Measurements from ENCODE around the gene HYI. TPM values are rescaled to one million over a fixed set of nuclear protein-coding genes. Genes with fewer than 3 reads are reported as not detected.

HYI gene
- polyA plus RNA-seq, 1 donor from 2014 or later: 14.8 TPM

- Histone ChIP-seq H3K27ac (ENCODE audit: low read length) (no peak overlapping the region), H4K20me1 (ENCODE audit: insufficient read depth) (no peaks in the 10 kb centered on the region), H3K36me3 (ENCODE audit: insufficient read depth, low read length) (no peaks in the 10 kb centered on the region), H3K9ac (ENCODE audit: low read length) (no peak overlapping the region), H3K9me3 (ENCODE audit: low read length) (no peaks in the 10 kb centered on the region), H3K79me2 (replicated peaks; ENCODE audit: insufficient read depth, low read length) (no peaks in the 10 kb centered on the region), H3F3A (ENCODE audit: insufficient read depth, low read length, poor library complexity, severe bottlenecking) (no peaks in the 10 kb centered on the region), H3K9me2 (ENCODE audit: insufficient read depth, low read length) (no peaks in the 10 kb centered on the region), H3K4me2 (ENCODE audit: low read length) (no peak overlapping the region), H3K4me3 (ENCODE audit: low read length) (no peak overlapping the region), H3K27me3 (ENCODE audit: insufficient read depth, low read depth, low read length) (no peaks in the 10 kb centered on the region), H2AFZ (ENCODE audit: low read depth, low read length) (no peak overlapping the region)
- no peak for TF ChIP-seq TAF1 (IDR thresholded peaks at IDR 0.05; ENCODE audit: low read depth)
- TF ChIP-seq SMC3 (conservative IDR thresholded peaks at IDR 0.05; ENCODE audit: poor library complexity): no peak
Measured at GRCh38 chr1:43422995-43423671, 30.6 kb downstream of the HYI start.

DNA sequence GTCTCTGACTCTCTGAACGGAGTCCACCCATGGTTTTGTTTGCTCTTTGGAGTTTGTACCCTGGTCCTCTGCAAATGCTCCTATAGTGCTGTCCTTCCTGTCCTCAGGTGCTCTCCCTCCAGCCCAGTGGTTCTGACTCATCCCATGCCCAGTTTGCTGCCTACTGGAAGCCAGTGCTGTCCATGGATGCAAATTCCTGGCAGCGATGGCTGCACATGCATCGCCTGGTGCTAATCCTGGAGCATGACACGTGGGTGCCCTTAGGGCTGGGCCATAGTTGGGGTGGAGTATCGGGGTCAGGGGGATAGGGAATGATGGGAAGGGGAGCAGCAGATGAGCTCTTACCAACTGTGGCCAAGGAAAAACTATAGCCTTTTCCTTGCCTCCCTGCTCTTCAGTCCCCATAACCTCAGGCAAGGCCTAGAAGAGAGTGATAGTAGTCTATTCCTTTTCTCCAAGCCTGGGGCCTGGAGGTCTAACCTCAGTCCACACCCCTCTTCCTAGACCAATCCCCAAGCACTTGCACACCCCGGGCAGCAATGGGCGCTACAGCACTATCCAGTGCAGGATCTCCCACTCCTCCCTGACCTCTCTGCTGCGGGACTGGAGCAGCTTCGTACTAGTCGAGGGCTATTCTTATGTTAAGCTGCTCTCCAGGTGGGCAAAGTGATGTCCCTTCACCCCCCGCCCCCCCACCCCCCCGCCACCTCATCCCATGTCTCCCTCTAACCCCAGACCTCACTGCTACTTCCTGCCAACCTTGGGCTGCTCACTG is 31.6 kb downstream of the HYI start:
- Histone ChIP-seq H2AFZ (ENCODE audit: low read depth, low read length) (no peak overlapping the region), H3K9ac (ENCODE audit: low read length) (no peak overlapping the region), H3K36me3 (ENCODE audit: insufficient read depth, low read length) (no peaks in the 10 kb centered on the region), H3K9me2 (ENCODE audit: insufficient read depth, low read length) (no peaks in the 10 kb centered on the region), H3K27me3 (ENCODE audit: insufficient read depth, low read depth, low read length) (no peaks in the 10 kb centered on the region), H4K20me1 (ENCODE audit: insufficient read depth) (no peaks in the 10 kb centered on the region), H3K4me2 (ENCODE audit: low read length) (no peak overlapping the region), H3K79me2 (replicated peaks; ENCODE audit: insufficient read depth, low read length) (no peaks in the 10 kb centered on the region), H3K27ac (ENCODE audit: low read length) (no peak overlapping the region), H3F3A (ENCODE audit: insufficient read depth, low read length, poor library complexity, severe bottlenecking) (no peaks in the 10 kb centered on the region), H3K4me3 (ENCODE audit: low read length) (no peak overlapping the region), H3K9me3 (ENCODE audit: low read length) (no peaks in the 10 kb centered on the region)
- TF ChIP-seq RAD21 (conservative IDR thresholded peaks at IDR 0.05) (no peak), SMC3 (conservative IDR thresholded peaks at IDR 0.05; ENCODE audit: poor library complexity) (no peak), EP300 (conservative IDR thresholded peaks at IDR 0.05; ENCODE audit: poor library complexity, severe bottlenecking) (no peak), MXI1 (conservative IDR thresholded peaks at IDR 0.05; ENCODE audit: poor library complexity, severe bottlenecking) (no peak), POLR2AphosphoS5 (IDR thresholded peaks at IDR 0.05) (no peak), EZH2 (IDR thresholded peaks at IDR 0.05; ENCODE audit: borderline replicate concordance, insufficient read depth, low read length, poor library complexity, severe bottlenecking) (no peak), CTCF (IDR thresholded peaks at IDR 0.05; ENCODE audit: poor library complexity, severe bottlenecking) (no peak), TAF1 (IDR thresholded peaks at IDR 0.05; ENCODE audit: low read depth) (no peak)
- TF ChIP-seq, protein P1, sequence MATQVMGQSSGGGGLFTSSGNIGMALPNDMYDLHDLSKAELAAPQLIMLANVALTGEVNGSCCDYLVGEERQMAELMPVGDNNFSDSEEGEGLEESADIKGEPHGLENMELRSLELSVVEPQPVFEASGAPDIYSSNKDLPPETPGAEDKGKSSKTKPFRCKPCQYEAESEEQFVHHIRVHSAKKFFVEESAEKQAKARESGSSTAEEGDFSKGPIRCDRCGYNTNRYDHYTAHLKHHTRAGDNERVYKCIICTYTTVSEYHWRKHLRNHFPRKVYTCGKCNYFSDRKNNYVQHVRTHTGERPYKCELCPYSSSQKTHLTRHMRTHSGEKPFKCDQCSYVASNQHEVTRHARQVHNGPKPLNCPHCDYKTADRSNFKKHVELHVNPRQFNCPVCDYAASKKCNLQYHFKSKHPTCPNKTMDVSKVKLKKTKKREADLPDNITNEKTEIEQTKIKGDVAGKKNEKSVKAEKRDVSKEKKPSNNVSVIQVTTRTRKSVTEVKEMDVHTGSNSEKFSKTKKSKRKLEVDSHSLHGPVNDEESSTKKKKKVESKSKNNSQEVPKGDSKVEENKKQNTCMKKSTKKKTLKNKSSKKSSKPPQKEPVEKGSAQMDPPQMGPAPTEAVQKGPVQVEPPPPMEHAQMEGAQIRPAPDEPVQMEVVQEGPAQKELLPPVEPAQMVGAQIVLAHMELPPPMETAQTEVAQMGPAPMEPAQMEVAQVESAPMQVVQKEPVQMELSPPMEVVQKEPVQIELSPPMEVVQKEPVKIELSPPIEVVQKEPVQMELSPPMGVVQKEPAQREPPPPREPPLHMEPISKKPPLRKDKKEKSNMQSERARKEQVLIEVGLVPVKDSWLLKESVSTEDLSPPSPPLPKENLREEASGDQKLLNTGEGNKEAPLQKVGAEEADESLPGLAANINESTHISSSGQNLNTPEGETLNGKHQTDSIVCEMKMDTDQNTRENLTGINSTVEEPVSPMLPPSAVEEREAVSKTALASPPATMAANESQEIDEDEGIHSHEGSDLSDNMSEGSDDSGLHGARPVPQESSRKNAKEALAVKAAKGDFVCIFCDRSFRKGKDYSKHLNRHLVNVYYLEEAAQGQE (IDR thresholded peaks at IDR 0.05; ENCODE audit: borderline replicate concordance): no peak
